SK-MEL-5 (cell line): Measurements from ENCODE around the gene GRAMD1B. TPM values are rescaled to one million over a fixed set of nuclear protein-coding genes. Genes with fewer than 3 reads are reported as not detected.

Experiments used
- DNase-seq: peaks from one replicate; pipeline ENCODE4 v3.0.0-alpha.2; 2016; ENCODE audit warnings: low read depth, low spot score
- in situ Hi-C: cut with HindIII; loops from 2 replicates; pipeline ENCODE4 v1.10.0; 2016; ENCODE audit warnings: low sequenced_read_pairs, high pct_unique_total_duplicates, low pct_unique_long_range_greater_than_20kb
- polyA plus RNA-seq, 2 experiments: library from polyadenylated mRNA; depleted of rRNA; stranded (reverse); fragments of >200 nt; gene quantifications; 2 replicates each; pipeline ENCODE4 v1.2.3, GENCODE V29; 2015
- total RNA-seq: library from RNA; depleted of rRNA; stranded (reverse); fragments of >200 nt; shearing (Covaris generic); gene quantifications from 2 replicates; pipeline ENCODE4 v1.2.3, GENCODE V29; 2014; rRNA removed

The GRAMD1B gene
- 709 and 721 TPM in 2 replicates for total RNA-seq
- 442 and 538 TPM in 2 replicates for polyA plus RNA-seq (2015; cell fraction: cytosol; rRNA removed)
- polyA plus RNA-seq (2015; cell fraction: nucleus; rRNA removed) = 451 and 541 TPM in 2 replicates

DNA sequence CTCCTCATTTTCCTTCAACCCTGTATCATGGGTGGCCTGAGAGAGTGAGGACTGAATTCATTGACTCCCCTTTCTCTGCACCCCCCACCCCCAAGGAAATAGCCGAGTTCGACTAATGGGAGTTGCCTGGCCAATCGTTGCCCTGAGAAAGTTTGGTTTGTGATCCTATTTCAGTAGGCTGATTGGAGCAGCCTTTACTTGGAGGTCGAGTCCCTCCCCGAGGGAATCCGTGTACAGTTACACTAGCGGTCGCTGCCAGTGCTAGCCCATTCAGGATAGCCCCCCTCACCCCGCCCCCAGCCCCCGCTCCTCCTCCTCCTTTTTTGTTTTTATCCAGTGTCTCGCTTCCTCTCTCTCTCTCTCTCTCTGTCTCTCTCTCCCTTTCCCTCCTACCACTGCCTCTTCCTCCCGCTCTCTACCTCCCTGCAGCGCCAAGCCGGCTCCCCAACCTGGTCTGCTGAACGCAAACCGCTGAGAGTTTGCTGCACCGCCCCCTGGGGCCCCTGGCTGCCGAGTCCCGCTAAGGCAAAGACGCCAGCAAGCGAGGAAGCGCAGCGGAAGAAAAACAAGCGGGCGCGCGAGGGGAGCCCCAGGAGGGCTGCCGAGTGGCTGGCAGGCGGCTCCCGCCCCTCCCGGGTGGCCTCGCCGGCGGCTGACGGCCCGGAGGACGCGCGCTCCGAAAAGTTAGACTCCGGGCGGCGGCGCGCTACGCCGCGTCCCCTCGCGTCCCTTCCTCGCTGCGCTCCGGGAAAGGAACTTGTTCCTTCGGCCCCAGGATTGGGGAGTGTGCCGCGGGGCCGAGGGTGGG lies at the start of gene GRAMD1B:
Gene GRAMD1B (plus strand): TSS at position 357 of the 808 bp plus-strand sequence. CDS start 524 bp downstream, outside the sequence.
- in situ Hi-C loops = no loop called here
- peak; percentile 66 for DNase-seq

DNA sequence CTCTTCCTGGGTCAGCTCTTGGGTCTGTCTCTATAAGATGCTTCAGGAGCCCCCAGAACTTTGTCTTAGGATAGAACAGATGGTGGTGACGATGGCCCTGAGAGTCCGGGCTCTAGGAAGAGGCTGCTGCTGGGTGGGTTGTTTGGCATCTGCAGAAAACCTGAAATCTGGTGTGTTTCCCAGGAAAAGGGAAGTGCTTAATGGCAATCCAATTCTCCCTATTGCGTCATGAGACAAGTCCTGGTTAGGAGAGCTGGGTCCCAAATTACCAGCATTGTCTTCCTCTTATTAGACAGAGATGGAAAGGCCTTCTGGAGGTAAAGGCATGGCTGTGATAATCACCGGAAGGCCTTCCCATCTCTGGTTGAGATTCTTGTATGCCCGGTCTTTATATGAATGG lies 48.9 kb upstream of the GRAMD1B start:
- DNase-seq = no peak
- in situ Hi-C loops = no loop called here

DNA sequence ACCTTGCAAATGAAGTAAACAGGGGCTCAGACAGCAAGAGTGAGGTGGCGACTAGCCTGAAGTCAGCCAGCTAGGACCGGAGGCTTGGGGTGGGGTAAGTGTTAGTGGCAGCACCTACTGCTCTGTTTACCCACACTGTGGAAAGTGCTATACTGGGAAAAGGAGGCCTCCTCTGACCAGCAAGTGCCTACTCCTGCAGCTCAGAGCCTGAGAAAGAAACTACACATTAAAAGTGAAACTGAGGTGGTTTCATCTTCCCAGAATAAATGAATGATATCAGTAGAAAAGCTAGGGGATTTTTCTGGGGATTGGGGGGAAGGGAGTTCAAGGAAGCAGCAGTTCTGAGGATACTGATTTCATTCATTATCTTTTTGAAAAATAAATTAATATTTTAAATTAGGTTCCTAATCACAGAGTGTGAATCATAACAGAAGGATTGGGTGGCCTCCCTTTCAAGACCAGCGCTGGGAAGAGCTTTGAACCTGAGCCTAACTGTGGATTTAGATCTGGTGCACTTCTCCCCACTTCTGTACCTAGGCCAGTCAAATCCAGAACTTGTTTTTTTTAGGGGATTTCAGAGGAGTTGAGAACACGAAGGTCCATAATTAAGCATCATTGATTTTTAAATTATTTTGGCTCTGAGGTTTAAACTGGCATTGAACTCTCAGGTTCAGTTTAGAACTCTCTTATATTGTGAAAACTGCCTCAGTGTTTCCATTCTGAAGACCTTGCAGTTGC lies 48.1 kb upstream of the GRAMD1B start:
- in situ Hi-C loops = no loop called here
- DNase-seq = no peak

DNA sequence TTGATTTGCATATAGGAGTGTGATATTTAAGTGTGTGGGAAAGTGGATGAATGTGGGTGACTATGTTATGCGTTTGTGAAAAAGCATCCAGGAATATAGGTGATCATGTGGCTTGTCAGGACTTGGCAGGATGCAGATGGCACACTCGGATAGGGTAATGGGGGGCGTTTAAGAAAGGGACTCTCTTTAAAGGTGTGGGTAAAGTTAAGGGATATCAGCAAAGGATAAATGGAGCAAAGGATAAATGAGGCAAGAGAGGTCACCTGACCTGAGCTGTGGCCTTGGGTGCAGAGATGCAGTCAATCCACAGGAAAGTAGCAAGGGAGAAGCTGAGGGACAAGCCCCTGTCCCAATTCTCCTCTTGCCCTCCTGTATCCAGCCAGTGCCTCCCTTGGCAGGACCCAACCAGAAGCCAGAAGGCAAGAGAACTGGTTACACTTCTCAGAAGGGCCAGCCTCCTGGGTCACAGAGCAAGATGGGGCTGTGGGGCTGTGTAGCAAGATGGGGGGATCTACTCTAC lies 47.5 kb upstream of the GRAMD1B start:
- no peak for DNase-seq

DNA sequence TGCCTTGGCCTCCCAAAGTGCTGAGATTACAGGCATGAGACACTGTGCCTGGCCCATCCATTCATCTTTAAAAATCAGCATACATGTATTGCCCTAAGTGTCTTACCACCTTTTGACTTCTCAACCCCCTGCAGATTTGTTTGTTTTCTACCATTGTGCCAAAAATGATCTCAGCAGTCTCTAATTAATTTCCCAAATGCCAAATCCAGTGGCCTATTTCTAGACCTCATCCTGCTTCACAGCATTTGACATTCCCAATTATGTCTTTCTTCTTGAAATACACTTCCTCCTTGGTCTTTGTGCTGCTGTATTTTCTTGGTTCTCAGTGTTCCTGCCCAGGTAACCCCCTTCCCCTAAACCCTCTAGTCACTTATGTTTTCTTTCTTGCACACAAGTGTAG lies 46.0 kb upstream of the GRAMD1B start:
- in situ Hi-C loops = no loop called here
- no peak for DNase-seq

More for the DNA sequence above, 47.5 kb upstream of the GRAMD1B start:
- in situ Hi-C loops = no loop called here

DNA sequence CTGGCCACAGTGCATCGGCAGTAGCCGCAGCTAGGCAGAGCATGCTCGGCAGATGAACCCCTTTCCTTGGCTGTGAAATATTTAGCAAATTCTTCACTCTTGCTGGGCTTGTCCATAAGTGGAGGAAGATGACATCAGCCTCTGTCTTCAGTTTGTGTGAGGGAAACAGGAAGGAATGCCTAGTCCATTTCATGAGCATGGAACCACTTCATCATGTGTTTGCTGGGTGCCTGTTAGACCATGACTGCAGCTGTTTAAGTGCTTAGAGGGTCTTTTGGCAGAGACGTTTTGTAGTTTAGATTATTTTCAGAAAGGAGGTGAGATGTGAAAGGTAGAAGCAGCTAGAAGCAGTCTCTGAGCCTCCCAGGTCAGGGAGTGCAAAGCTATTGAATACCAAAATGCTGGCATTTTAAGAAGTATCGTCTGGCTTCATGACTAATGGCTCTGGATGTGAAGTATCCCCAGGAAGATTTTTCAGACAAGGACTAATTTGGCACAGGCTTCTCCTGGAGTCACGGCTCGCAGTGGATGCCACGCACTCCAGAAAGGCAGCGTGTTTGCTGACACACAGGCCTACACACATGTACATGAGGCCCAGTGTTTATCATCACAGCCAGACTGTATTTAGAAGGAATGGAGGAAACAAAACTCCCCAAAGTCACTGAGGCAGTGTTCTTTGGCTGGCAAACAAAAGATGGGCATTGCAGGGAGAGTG lies 43.1 kb upstream of the GRAMD1B start:
- DNase-seq = no peak
- in situ Hi-C loops = no loop called here

DNA sequence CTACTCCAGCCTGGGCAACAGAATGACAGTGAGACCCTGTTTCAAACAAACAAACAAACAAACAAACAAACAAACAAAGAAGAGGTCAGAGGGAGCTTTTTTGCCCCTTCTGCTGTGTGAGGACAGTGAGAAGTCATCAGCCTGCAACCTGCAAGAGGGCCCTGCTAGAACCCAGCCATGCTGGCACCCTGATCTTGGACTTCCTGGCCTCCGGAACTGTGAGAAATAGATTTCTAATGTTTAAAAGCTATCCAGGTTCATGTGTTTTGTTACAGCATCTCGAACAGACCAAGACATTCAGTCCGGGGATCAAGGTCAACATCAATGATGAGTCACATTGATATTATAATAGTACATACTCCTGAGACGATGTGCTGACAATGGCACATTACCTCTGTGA lies 41.4 kb upstream of the GRAMD1B start:
- in situ Hi-C loops = no loop called here
- DNase-seq = no peak

DNA sequence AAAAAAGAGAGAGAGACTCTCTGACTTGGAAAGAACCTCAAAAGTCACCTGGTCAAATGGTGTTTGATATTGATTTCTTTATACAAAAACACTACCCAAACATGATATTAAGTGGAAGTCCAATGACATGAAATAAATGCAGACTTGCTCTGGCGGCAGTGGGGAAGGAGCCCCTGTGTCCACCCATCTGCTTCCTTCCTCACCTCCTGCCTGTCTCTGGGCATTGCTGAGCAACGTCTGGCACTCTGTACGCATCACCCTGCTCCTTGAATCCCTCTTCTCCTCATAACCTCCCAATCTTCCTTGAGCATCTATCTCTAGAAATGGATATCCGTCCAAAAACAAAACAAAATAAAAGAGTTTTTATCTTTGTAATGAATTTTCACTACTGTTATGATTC lies 39.9 kb upstream of the GRAMD1B start:
- no peak for DNase-seq
- in situ Hi-C loops = no loop called here

DNA sequence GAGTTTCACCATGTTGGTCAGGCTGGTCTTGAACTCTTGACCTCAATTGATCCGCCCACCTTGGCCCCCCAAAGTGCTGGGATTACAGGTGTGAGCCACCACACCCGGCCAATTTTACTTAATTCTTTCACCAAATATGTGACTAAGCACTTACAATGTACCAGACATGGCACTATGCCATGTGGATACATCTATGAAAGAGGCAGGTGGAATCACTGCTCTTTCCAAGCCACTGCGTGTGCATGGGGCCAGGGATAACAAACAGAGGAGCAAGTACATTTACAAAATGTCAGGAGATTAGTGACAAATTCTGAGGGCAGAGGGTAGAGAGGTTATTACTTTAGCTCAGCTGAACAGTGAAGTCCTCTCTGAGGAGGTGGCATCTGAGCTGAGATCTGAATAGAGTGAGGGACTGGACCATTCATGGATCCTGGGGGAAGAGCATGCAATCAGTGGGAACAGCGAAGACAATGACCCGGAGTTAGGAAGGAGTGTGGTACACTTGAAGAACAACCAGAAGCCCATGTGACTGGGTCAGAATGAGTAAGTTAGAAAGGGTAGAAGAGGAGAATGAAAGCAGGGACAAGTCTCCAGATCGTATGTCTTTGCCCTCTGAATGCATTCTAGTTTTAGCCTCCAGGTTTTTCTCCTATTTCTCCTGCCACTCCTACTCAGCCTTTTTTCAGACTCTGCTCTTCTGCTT lies 38.3 kb upstream of the GRAMD1B start:
- in situ Hi-C loops = no loop called here
- DNase-seq = no peak

DNA sequence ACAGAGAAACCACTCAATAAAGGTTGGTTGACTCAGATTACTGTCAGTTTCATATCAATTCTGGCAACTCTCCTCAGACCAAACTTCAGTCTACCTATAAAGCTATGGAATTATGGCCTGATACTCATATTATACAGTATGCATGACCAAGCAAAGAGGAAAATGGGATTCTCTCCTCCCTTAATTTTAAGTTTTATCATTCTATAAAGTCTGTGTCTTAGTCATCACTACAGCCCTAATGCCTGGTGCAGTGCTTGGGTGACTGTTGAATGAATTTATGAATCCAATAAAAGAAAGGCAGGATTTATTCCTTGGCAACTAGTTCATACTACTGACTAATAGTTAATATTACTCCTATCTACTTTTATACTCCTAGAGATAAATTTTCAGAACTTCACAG lies 37.6 kb upstream of the GRAMD1B start:
- no peak for DNase-seq
- in situ Hi-C loops = no loop called here

DNA sequence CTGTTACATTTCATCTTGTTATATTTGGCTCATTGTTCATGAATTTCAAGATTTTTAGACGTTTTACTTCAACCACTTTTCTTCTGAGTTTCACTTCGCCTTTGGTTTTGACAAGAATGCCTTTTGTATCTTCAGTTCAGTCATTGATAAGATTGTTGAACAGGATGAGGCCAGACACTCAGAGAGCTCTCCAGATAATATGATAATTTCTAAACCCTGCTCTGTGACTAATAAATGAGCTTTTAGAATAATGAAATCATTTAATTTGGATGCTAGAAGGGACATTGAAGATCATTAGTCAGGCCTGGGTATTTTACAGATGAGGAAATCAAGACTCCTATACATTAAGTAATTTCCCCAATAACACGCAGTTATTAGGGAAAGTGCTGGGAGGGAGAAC lies 37.2 kb upstream of the GRAMD1B start:
- in situ Hi-C loops = no loop called here

DNA sequence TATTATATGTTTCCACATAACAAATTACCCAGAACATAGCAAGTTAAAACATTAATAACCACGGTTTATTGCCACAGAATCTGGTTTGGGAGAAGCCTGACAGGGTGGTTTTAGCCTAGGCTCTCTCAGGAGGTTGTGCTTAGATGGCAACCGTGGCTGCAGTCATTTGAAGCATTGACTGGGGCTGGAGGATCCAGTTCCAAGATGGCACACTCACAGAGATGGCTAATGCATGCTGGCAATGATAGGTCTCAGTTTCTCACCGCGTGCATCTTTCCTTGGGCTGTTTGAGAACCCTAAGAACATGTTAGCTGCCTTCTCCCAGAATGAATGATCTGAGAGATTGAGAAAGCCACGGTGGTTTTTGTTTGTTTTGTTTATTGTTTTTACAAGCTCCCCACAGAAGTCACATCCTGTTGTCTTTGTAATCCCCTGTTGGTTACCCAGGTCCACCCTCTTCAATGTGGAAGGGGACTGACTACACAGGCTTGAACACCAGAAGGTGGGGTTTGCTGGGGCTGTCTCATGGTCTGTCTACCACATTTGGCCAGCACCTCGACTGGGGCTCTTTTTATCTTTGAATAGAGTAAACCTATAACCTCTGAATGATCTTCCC lies 36.6 kb upstream of the GRAMD1B start:
- in situ Hi-C loops = no loop called here
- no peak for DNase-seq

More for the DNA sequence above, 37.2 kb upstream of the GRAMD1B start:
- DNase-seq = no peak

DNA sequence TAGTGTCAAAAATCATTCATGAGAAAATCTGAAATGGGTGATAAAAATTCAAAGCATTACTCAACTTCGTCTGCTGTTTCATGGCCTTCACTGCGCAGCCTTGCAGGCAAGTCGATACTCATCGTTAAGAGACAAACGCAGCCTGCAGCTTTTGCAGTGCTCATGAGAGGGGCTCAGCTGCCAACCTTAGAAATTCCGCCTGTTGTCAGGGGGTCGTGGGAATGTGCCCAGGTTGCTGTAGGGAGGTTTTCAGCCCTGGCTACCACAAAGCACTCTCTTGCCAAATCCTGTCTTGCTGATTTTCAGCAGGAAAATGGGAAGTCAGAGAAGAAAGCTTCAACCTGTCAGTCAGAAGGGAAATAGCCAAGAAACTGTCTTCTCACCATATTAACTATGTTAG lies 25.4 kb upstream of the GRAMD1B start:
- in situ Hi-C loops = no loop called here

DNA sequence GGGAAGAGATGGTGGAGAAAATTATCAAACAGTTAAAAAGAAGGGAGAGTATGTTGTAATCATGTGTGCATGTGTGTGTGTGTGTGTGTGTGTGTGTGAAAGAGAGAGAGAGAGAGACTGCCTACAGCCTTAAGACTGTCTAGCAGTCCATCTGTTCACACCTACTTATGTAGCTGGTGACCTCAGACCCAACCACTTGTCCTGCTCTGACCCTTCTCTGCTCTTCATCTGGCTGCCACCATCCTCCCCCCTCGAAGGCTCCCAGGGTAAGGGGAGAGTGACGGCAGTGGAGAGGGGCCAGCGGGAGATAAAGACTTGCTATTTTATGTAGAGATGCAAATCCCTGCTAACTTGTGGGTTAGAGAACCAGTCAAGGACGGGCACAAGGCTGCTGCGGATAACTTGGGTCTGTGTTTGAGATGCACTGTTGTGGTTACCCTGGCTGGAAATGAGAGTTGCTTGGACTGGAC lies 24.9 kb upstream of the GRAMD1B start:
- DNase-seq = no peak
- in situ Hi-C loops = no loop called here

More for the DNA sequence above, 25.4 kb upstream of the GRAMD1B start:
- no peak for DNase-seq

DNA sequence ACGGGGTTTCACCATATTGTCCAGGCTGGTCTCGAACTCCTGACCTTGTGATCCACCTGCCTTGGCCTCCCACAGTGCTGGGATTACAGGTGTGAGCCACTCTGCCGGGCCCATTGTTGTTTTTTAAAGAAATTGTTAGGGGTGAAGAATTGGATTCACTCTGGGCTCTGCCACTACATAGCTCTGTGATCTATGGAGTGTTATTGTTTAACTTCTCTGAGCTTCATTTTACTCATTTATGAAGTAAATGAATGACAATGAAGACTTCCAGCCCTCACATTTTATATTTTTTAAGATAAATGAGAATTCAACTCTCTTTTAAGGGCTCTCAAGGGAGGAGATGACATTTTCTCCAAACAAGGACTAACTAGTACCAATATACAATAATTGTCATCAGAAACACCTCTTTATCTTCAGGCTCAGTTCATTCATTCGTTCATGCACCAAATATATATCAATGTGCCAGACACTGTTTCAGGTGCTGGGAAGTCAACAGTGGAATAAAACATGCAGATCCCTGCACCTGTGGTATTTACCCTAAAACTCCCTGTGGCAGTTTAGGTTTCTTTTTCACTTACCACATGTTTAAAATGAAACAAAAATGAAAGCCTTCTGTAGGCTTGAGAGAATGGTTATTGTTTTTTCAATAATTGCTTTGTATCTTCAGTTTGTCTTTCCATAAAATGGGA lies 23.5 kb upstream of the GRAMD1B start:
- DNase-seq = no peak
- in situ Hi-C loops = no loop called here
